ENCODE results near the gene PTMA. TPM values are rescaled to one million over a fixed set of nuclear protein-coding genes. Genes with fewer than 3 reads are reported as not detected.

The PTMA gene
- total RNA-seq, 1 donor from 2014 or later, result 2,102 TPM

DNA sequence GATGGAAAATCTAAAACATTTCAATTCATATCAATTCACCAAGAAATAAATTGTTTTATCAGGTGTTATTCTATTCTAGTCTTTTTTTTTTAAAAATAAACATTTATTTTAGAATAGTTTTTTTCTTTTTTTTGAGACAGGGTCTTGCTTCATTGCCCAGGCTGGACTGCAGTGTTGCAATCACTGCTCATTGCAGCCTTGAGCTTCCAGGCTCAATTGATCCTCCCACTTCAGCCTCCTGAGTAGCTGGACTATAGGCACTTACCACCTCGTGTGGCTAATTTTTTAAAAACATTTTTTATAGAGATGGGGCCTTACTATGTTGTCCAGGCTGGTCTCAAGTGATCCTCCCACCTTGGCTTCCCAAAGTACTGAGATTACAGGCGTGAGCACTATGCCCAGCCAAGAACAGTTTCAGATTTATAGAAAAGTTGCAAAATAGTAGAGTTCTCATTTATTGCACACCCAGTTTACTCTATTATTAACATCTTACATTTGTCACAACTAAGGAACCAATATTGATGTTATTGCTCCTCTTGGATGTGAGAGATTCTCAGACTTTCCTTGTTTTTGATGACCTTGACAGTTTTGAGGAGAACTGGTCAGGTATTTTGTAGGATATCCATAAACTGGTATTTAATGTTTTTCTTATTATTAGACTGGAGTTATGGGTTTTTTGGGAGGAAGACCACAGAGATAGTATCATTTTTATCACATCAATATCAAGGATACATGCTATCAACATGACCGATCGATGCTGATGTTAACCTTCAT lies 42.9 kb downstream of the PTMA start:
- H3K27me3 Mint-ChIP-seq (ENCODE audit: insufficient read depth, low read depth), result no peaks in the 10 kb centered on the region
- DNase-seq (ENCODE audit: low spot score), result no peak

GRCh38 chr2:231752061-231752460 lies 43.7 kb downstream of the PTMA start:
- no peak for DNase-seq (ENCODE audit: low spot score)
- H3K4me1 ChIP-seq, result no peaks in the 10 kb centered on the region
- H3K27me3 Mint-ChIP-seq (ENCODE audit: insufficient read depth, low read depth), result no peaks in the 10 kb centered on the region

More for the DNA sequence above, 42.9 kb downstream of the PTMA start:
- peaks cover 5% of the 10 kb centered on the region for H3K36me3 Mint-ChIP-seq
- Histone ChIP-seq H4K20me1 (ENCODE audit: low read depth) (no peaks in the 10 kb centered on the region), H3K4me2 (no peak overlapping the region), H3K79me2 (ENCODE audit: low read depth) (no peaks in the 10 kb centered on the region), H2AFZ (replicated peaks) (no peak overlapping the region), H3K27me3 (no peaks in the 10 kb centered on the region), H3F3A (ENCODE audit: low read depth) (peaks cover 16% of the 10 kb centered on the region), H3K9me3 (ENCODE audit: low read depth) (no peaks in the 10 kb centered on the region), H3K4me3 (no peak overlapping the region), H3K4me1 (peaks cover 5% of the 10 kb centered on the region), H3K9ac (no peak overlapping the region), H3K36me3 (no peaks in the 10 kb centered on the region), H3K27ac (no peak overlapping the region)
- no peak for TF ChIP-seq EZH2phosphoT487 (IDR thresholded peaks at IDR 0.05)
- TF ChIP-seq, protein P1, sequence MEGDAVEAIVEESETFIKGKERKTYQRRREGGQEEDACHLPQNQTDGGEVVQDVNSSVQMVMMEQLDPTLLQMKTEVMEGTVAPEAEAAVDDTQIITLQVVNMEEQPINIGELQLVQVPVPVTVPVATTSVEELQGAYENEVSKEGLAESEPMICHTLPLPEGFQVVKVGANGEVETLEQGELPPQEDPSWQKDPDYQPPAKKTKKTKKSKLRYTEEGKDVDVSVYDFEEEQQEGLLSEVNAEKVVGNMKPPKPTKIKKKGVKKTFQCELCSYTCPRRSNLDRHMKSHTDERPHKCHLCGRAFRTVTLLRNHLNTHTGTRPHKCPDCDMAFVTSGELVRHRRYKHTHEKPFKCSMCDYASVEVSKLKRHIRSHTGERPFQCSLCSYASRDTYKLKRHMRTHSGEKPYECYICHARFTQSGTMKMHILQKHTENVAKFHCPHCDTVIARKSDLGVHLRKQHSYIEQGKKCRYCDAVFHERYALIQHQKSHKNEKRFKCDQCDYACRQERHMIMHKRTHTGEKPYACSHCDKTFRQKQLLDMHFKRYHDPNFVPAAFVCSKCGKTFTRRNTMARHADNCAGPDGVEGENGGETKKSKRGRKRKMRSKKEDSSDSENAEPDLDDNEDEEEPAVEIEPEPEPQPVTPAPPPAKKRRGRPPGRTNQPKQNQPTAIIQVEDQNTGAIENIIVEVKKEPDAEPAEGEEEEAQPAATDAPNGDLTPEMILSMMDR (IDR thresholded peaks at IDR 0.05), result no peak
- no peak for TF ChIP-seq EZH2 (IDR thresholded peaks at IDR 0.05)
- no peak overlapping the region for H3K4me3 Mint-ChIP-seq
- peaks cover 7% of the 10 kb centered on the region for H3K9me3 Mint-ChIP-seq
- H3K27ac Mint-ChIP-seq, result no peak overlapping the region
- H3K4me1 Mint-ChIP-seq, result peaks cover 22% of the 10 kb centered on the region

DNA sequence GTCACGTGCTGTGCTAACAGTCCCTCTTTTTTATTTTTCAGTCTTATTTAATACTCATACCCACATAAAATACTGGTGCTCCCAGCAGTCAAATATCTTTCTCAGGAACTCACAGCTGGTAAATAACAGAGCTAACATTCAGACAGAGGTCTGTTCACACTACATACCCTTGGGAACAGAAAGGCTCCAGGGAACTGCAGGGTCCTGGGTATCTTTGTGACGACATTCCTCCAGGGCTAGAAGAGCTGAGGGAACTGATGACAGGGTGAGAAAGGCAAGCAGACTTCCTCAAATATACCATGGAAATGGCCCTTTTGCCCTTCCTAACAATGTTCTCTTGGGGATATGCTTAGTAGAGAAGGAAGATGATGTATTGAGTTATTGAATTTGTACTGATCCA lies 53.4 kb downstream of the PTMA start:
- no peak overlapping the region for H3K27ac Mint-ChIP-seq
- TF ChIP-seq, protein P1 (IDR thresholded peaks at IDR 0.05), result no peak
- TF ChIP-seq EZH2 (IDR thresholded peaks at IDR 0.05) (no peak), EZH2phosphoT487 (IDR thresholded peaks at IDR 0.05) (no peak)
- H3F3A ChIP-seq (ENCODE audit: low read depth), result peaks cover 4% of the 10 kb centered on the region

More at GRCh38 chr2:231752061-231752460, 43.7 kb downstream of the PTMA start:
- H3K36me3 Mint-ChIP-seq, result peaks cover 3% of the 10 kb centered on the region
- peaks cover 17% of the 10 kb centered on the region for H3K4me1 Mint-ChIP-seq
- TF ChIP-seq EZH2phosphoT487 (IDR thresholded peaks at IDR 0.05), result no peak
- TF ChIP-seq, protein P1 (IDR thresholded peaks at IDR 0.05), result no peak
- TF ChIP-seq EZH2 (IDR thresholded peaks at IDR 0.05), result no peak
- H3K79me2 ChIP-seq (ENCODE audit: low read depth), result no peaks in the 10 kb centered on the region
- H3K27ac Mint-ChIP-seq, result no peak overlapping the region
- no peaks in the 10 kb centered on the region for H3K36me3 ChIP-seq
- H3K9me3 Mint-ChIP-seq, result peaks cover 7% of the 10 kb centered on the region
- H3K4me2 ChIP-seq, result no peak overlapping the region
- no peak overlapping the region for H3K4me3 Mint-ChIP-seq
- H3F3A ChIP-seq (ENCODE audit: low read depth), result peaks cover 8% of the 10 kb centered on the region
- H2AFZ ChIP-seq (replicated peaks), result no peak overlapping the region
- H3K27me3 ChIP-seq, result no peaks in the 10 kb centered on the region
- H3K9ac ChIP-seq, result no peak overlapping the region
- H4K20me1 ChIP-seq (ENCODE audit: low read depth), result no peaks in the 10 kb centered on the region
- H3K9me3 ChIP-seq (ENCODE audit: low read depth), result no peaks in the 10 kb centered on the region
- H3K4me3 ChIP-seq, result no peak overlapping the region
- no peak overlapping the region for H3K27ac ChIP-seq

More for the DNA sequence above, 53.4 kb downstream of the PTMA start:
- Histone ChIP-seq H3K4me2 (no peak overlapping the region), H3K4me3 (no peak overlapping the region), H3K27me3 (no peaks in the 10 kb centered on the region), H3K27ac (no peak overlapping the region), H3K4me1 (no peaks in the 10 kb centered on the region), H3K9me3 (ENCODE audit: low read depth) (no peaks in the 10 kb centered on the region), H2AFZ (replicated peaks) (no peak overlapping the region), H3K36me3 (no peaks in the 10 kb centered on the region), H3K79me2 (ENCODE audit: low read depth) (no peaks in the 10 kb centered on the region), H3K9ac (no peak overlapping the region), H4K20me1 (ENCODE audit: low read depth) (peaks cover 4% of the 10 kb centered on the region)
- Mint-ChIP-seq H3K4me3 (no peak overlapping the region), H3K27me3 (ENCODE audit: insufficient read depth, low read depth) (no peaks in the 10 kb centered on the region), H3K4me1 (peaks cover 22% of the 10 kb centered on the region), H3K9me3 (no peaks in the 10 kb centered on the region), H3K36me3 (no peaks in the 10 kb centered on the region)
- no peak for DNase-seq (ENCODE audit: low spot score)

Small RNA genes lying within 50 kb of the gene (small RNA-seq; reads per million reads assigned to genes)
- gene RF00015, result not detected

Other genes starting within 250 kb of the PTMA start
- 257 and 354 TPM in 2 replicates for gene NCL, start 244.0 kb upstream of the PTMA start, total RNA-seq (ENCODE audit: low replicate concordance)
- 0.52 and 0.56 TPM in 2 replicates for gene NMUR1, start 178.1 kb upstream of the PTMA start, total RNA-seq (ENCODE audit: low replicate concordance)
- not detected in 2 replicates for gene TEX44, start 115.7 kb upstream of the PTMA start, total RNA-seq (ENCODE audit: low replicate concordance)
- 44.1 and 52.6 TPM in 2 replicates for gene PDE6D, start 72.8 kb downstream of the PTMA start, total RNA-seq (ENCODE audit: low replicate concordance)
- gene COPS7B, start 77.9 kb downstream of the PTMA start, total RNA-seq (ENCODE audit: low replicate concordance), result 56.1 and 63.3 TPM in 2 replicates
- gene NPPC, start 217.9 kb downstream of the PTMA start, total RNA-seq (ENCODE audit: low replicate concordance), result not detected in 2 replicates